Activated CD8-positive, alpha-beta memory T cell treated with anti-CD3 and anti-CD28 coated beads, Interleukin-2, amount 50 U/mL, for 1 hour (primary cell): ENCODE data around the gene SPCS3.
"Not testable (repeated sequence)": the region's sequence is repeated elsewhere in the genome, so short reads cannot be mapped to it uniquely, and the experiment has no call there.

ENCODE experiments used
- DNase-seq: peaks from one replicate; pipeline ENCODE4 v3.0.0-alpha.2; 2020; ENCODE audit errors: extremely low read depth

The SPCS3 gene

GRCh38 chr4:176306837-176307665, 12.7 kb upstream of the SPCS3 start:
- DNase-seq: no peak

GRCh38 chr4:176307666-176307930, 12.2 kb upstream of the SPCS3 start:
- DNase-seq: no peak

GRCh38 chr4:176308441-176308840, 11.3 kb upstream of the SPCS3 start:
- DNase-seq: no peak

GRCh38 chr4:176309046-176309445, 10.7 kb upstream of the SPCS3 start:
- DNase-seq: no peak

GRCh38 chr4:176309772-176310171, 10.0 kb upstream of the SPCS3 start:
- DNase-seq: no peak

- no peak for DNase-seq
Observed at GRCh38 chr4:176313596-176314336, 6.0 kb upstream of the SPCS3 start.

- no peak for DNase-seq
Observed at GRCh38 chr4:176319151-176319703, 539 bp upstream of the SPCS3 start.

- DNase-seq: peak; percentile 54
Observed at GRCh38 chr4:176320340-176320975, 692 bp downstream of the SPCS3 start.

- DNase-seq: no peak
Observed at GRCh38 chr4:176320976-176321361, 1.2 kb downstream of the SPCS3 start.

- no peak for DNase-seq
Observed at GRCh38 chr4:176321589-176321988, 1.8 kb downstream of the SPCS3 start.

- no peak for DNase-seq
Observed at GRCh38 chr4:176323511-176324160, 3.9 kb downstream of the SPCS3 start.

- DNase-seq: not testable (repeated sequence)
Observed at GRCh38 chr4:176324876-176325275, 5.1 kb downstream of the SPCS3 start.

GRCh38 chr4:176333076-176333475, 13.3 kb downstream of the SPCS3 start:
- no peak for DNase-seq

GRCh38 chr4:176334066-176334465, 14.3 kb downstream of the SPCS3 start:
- DNase-seq: no peak

GRCh38 chr4:176335421-176335820, 15.7 kb downstream of the SPCS3 start:
- no peak for DNase-seq

GRCh38 chr4:176339936-176340761, 20.4 kb downstream of the SPCS3 start:
- no peak for DNase-seq

GRCh38 chr4:176340871-176341685, 21.3 kb downstream of the SPCS3 start:
- DNase-seq: no peak

GRCh38 chr4:176342384-176342783, 22.6 kb downstream of the SPCS3 start:
- no peak for DNase-seq

GRCh38 chr4:176343286-176343685, 23.5 kb downstream of the SPCS3 start:
- no peak for DNase-seq

GRCh38 chr4:176345346-176345745, 25.6 kb downstream of the SPCS3 start:
- not testable (repeated sequence) for DNase-seq
